Stimulated activated naive B cell treated with anti-CD40 and anti-IgM and Interleukin-4, amounts not matched to agents 10 μg/mL and 1 μg/mL and 100 μg/mL, for 72 hours (primary cell): Measurements from ENCODE around the gene PIEZO1.
A peak's percentile ranks its signal among the peaks of the same experiment; 100 is the strongest.
"Not testable (repeated sequence)": the region's sequence is repeated elsewhere in the genome, so short reads cannot be mapped to it uniquely, and the experiment has no call there.

Experiments
- ATAC-seq, 2 donors: fragments of 150-1000 bp; cut with Tn5 transposase; replicated peaks; 2 replicates each; pipeline ENCODE4 v1.10.0; 2021; ENCODE audit warnings: moderate library complexity in 1 of 2
- DNase-seq: peaks from one replicate; pipeline ENCODE4 v3.0.0; 2021
- H3K27ac Mint-ChIP-seq: one replicate; pipeline ENCODE4 v1.8.0; 2022; ENCODE audit warnings: mild to moderate bottlenecking, mixed read lengths
- H3K27me3 Mint-ChIP-seq, 2 donors: one replicate each; pipeline ENCODE4 v1.8.0; 2022; ENCODE audit warnings: mixed read lengths in 2 of 2
- H3K36me3 Mint-ChIP-seq, 2 donors: one replicate each; pipeline ENCODE4 v1.8.0; 2022; ENCODE audit warnings: mixed read lengths in 2 of 2, mild to moderate bottlenecking in 1 of 2
- H3K4me1 Mint-ChIP-seq, 2 donors: one replicate each; pipeline ENCODE4 v1.8.0; 2022; ENCODE audit warnings: mixed read lengths in 2 of 2, mild to moderate bottlenecking in 1 of 2
- H3K4me3 Mint-ChIP-seq, 2 donors: one replicate each; pipeline ENCODE4 v1.8.0; 2022; ENCODE audit warnings: mild to moderate bottlenecking in 2 of 2, mixed read lengths in 2 of 2, moderate library complexity in 1 of 2
- H3K9me3 Mint-ChIP-seq, 2 donors: one replicate each; pipeline ENCODE4 v1.8.0; 2022; ENCODE audit warnings: mixed read lengths in 2 of 2, mild to moderate bottlenecking in 1 of 2

The PIEZO1 gene

GRCh38 chr16:88774544-88775393, 10.3 kb downstream of the PIEZO1 start:
- DNase-seq (no peak), ATAC-seq (no peak)
- peak overlapping the region; percentile 56 for H3K27ac Mint-ChIP-seq
- no peaks in the 10 kb centered on the region for H3K9me3 Mint-ChIP-seq
- no peak overlapping the region for H3K4me3 Mint-ChIP-seq
- H3K4me1 Mint-ChIP-seq = peaks cover 41 to 48% of the 10 kb centered on the region in 2 donors
- H3K36me3 Mint-ChIP-seq = peaks cover 10 to 20% of the 10 kb centered on the region in 2 donors
- H3K27me3 Mint-ChIP-seq = no peaks in the 10 kb centered on the region

GRCh38 chr16:88773812-88774291, 11.2 kb downstream of the PIEZO1 start:
- peaks cover 13 to 24% of the 10 kb centered on the region in 2 donors for H3K36me3 Mint-ChIP-seq
- no peak for DNase-seq
- H3K27me3 Mint-ChIP-seq = no peaks in the 10 kb centered on the region
- H3K9me3 Mint-ChIP-seq = no peaks in the 10 kb centered on the region
- ATAC-seq = no peak
- H3K27ac Mint-ChIP-seq = peak overlapping the region; percentile 73
- H3K4me1 Mint-ChIP-seq = peaks cover 43 to 49% of the 10 kb centered on the region in 2 donors
- H3K4me3 Mint-ChIP-seq = no peak overlapping the region

- Mint-ChIP-seq H3K27me3 (no peaks in the 10 kb centered on the region), H3K9me3 (no peaks in the 10 kb centered on the region), H3K4me3 (peak overlapping the region in 1 of 2 donors; percentile 39), H3K4me1 (peaks cover 39 to 42% of the 10 kb centered on the region in 2 donors), H3K27ac (peak overlapping the region; percentile 25), H3K36me3 (peaks cover 12 to 24% of the 10 kb centered on the region in 2 donors)
- DNase-seq = no peak
- ATAC-seq = no peak
Observed at GRCh38 chr16:88772871-88773811, 11.9 kb downstream of the PIEZO1 start.

GRCh38 chr16:88771781-88772180, 13.2 kb downstream of the PIEZO1 start:
- not testable (repeated sequence) for ATAC-seq, H3K9me3 Mint-ChIP-seq, DNase-seq, H3K4me3 Mint-ChIP-seq, H3K27me3 Mint-ChIP-seq
- H3K4me1 Mint-ChIP-seq = peaks cover 41 to 48% of the 10 kb centered on the region in 2 donors
- peaks cover 7 to 20% of the 10 kb centered on the region in 2 donors for H3K36me3 Mint-ChIP-seq
- H3K27ac Mint-ChIP-seq = peak overlapping the region; percentile 25

GRCh38 chr16:88771294-88771772, 13.7 kb downstream of the PIEZO1 start:
- peak overlapping the region; percentile 75 for H3K27ac Mint-ChIP-seq
- peaks cover 41 to 51% of the 10 kb centered on the region in 2 donors for H3K4me1 Mint-ChIP-seq
- peaks cover 6 to 16% of the 10 kb centered on the region in 2 donors for H3K36me3 Mint-ChIP-seq
- peak overlapping the region; percentile 31 to 69 for H3K4me3 Mint-ChIP-seq
- no peaks in the 10 kb centered on the region for H3K9me3 Mint-ChIP-seq
- H3K27me3 Mint-ChIP-seq = no peaks in the 10 kb centered on the region
- ATAC-seq (no peak), DNase-seq (no peak)

DNA sequence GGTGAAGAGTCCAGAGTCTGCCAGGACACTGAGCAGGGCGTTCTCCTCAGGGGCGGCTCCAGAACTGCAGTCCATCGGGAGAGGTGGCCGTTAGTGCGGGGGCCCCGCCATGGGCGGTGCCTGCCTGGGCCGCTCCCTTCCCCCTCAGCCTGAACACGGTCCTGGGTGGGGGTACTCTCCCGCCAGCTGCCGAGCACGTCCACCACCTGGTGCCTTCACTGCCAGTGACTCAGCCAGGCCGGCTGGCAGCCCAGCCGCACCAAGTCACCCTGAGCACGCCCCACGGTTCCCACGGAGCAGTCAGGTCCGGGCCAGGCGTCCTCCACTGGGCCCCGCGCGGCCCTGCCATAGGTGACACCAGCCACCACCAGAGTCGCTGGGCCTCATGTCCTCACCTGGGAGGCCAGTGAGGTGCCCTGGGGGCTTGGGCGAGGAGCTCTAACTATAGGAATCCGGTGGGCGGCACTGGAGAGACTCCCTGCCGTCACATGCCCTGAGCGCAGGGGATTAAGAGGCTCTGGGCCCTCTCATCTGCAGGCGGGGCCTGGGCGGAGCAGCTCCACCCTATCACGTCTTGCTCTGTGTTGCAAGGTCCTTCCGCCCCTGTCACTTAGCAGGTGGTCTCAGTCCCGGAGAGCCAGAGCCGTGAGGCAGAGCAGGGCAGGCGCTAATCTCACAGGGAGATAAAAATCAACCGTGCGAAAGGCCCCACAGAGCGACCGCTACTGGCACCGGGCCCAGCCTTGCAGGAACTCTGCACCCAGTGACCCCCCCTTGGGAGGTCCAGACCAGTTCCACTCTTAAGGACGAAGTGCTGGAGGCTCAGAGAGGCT, 14.3 kb downstream of the PIEZO1 start:
- Mint-ChIP-seq H3K36me3 (peaks cover 6 to 13% of the 10 kb centered on the region in 2 donors), H3K9me3 (no peaks in the 10 kb centered on the region), H3K4me3 (peak overlapping the region; percentile 69 to 75), H3K27me3 (no peaks in the 10 kb centered on the region), H3K27ac (peak overlapping the region; percentile 75), H3K4me1 (peaks cover 46 to 51% of the 10 kb centered on the region in 2 donors)
- DNase-seq (peak; percentile 38), ATAC-seq (peak; percentile 70 to 74)

GRCh38 chr16:88769617-88770460, 15.2 kb downstream of the PIEZO1 start:
- ATAC-seq = peak; percentile 76 to 79
- DNase-seq = peak; percentile 61
- Mint-ChIP-seq H3K9me3 (no peaks in the 10 kb centered on the region), H3K36me3 (peaks cover 4 to 12% of the 10 kb centered on the region in 2 donors), H3K4me3 (peak overlapping the region; percentile 47 to 75), H3K27ac (peak overlapping the region; percentile 90), H3K27me3 (no peaks in the 10 kb centered on the region), H3K4me1 (peaks cover 46 to 51% of the 10 kb centered on the region in 2 donors)

DNA sequence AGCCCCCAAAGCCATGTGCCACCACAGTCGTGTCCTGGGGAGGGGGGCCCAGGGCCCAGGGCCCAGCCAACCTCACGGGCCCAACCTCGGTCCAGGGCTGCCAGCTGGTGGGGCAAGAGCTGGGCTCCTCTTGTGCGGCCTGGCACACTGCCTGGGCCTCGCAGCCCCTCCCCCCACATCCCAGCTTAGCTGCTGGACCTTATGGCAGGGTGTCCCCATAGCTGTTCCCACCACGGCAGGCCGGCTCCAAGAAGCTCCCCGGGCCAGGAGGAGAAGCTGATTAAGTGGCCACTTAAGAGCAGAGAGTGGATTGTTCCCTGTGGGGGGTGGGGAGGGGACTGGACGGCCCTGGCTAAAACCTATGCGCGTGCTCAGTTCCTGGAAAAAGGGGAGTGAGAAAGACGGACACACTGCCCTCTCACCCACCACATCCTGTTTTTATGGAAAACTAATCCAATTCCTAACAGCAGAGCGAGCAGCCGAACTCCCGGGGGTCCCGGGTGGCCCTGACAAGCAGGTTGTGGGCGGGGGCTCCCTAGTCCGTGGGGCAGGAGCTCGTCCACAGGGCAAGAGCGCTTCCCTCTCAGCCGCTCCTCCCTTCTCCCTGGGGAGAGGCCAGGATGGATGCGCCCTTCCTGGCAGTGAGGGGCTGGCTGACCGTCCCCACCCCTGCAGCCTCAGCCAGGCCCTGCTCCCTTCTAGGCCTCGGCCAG, 16.8 kb downstream of the PIEZO1 start:
- H3K4me3 Mint-ChIP-seq = peak overlapping the region in 1 of 2 donors; percentile 65
- DNase-seq = no peak
- no peaks in the 10 kb centered on the region for H3K27me3 Mint-ChIP-seq
- no peak for ATAC-seq
- peaks cover 44 to 51% of the 10 kb centered on the region in 2 donors for H3K4me1 Mint-ChIP-seq
- H3K9me3 Mint-ChIP-seq = no peaks in the 10 kb centered on the region
- peaks cover 5 to 16% of the 10 kb centered on the region in 2 donors for H3K36me3 Mint-ChIP-seq
- peak overlapping the region; percentile 79 for H3K27ac Mint-ChIP-seq

DNA sequence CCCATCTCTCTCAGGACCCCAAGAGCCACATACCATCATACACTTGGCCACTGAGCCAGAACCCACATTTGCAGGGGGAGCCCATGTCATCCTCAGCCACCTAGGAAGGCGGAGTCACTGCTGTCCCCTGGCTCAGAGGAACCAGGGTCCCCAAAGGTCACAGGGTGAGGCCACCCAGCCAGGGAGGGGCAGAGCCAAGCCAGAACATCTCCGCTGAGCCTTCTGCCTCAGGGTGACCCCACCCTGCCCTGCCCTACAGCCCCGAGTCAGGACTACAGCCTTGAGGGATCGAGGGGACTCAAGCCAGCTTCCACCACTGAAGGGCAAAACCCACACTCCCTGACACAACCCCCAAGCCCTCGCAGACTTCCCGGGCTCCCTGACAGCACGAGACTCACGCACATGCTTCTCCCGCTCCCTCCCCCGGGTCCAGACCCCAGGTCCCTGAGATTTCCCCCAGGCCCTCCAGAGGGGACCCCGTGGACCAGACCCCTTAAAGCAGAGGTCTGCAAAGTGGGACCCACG, 17.4 kb downstream of the PIEZO1 start:
- DNase-seq (no peak), ATAC-seq (no peak)
- Mint-ChIP-seq H3K4me1 (peaks cover 40 to 47% of the 10 kb centered on the region in 2 donors), H3K36me3 (peaks cover 5 to 17% of the 10 kb centered on the region in 2 donors), H3K27me3 (no peaks in the 10 kb centered on the region), H3K27ac (peak overlapping the region; percentile 82), H3K9me3 (no peaks in the 10 kb centered on the region), H3K4me3 (peak overlapping the region; percentile 65 to 69)

DNA sequence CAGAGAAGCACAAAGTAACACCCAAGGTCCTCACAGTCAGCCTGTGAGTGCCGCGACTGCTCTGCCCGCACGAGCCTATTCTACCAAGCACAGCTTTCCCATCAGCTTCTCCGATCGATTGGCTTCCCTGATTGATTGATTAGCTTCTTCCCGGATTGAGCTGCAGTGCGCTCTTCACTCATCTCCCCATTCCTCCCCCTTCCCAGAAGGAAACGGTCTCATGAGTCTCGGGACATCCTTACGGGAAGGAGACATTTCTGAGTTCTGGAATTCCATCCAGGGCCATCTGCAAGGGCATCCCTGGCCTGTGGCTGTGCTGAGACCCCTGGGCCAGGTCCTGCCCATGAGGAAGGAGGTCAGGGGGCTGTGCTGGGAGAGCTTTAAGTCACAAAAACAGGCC, 18.0 kb downstream of the PIEZO1 start:
- Mint-ChIP-seq H3K9me3 (no peaks in the 10 kb centered on the region), H3K4me3 (peak overlapping the region; percentile 41 to 65), H3K27me3 (no peaks in the 10 kb centered on the region), H3K36me3 (peaks cover 5 to 17% of the 10 kb centered on the region in 2 donors), H3K27ac (peak overlapping the region; percentile 26), H3K4me1 (peaks cover 39 to 47% of the 10 kb centered on the region in 2 donors)
- ATAC-seq = no peak
- no peak for DNase-seq

DNA sequence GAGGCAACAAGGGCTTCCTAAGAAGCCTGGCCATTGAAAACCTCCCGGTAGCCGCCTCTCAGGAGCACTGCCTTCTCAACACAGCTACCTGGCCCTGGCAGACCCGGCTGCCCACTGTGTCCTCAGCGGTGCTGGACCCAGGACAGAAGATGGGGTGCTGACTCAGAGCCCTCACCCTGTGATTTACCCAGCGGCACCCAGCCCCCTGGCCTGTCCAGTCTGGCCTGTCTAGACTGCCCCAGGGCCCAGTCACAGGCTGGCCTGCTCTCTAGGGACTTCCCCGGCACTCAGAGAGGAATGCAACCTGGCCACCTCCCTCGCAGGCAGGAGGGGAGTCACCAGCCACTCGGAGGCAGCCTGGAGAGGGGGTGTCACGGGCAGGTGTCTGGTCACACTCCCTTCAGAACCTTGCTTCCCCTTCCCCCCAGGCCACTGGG, 20.1 kb downstream of the PIEZO1 start:
- DNase-seq (no peak), ATAC-seq (no peak)
- Mint-ChIP-seq H3K36me3 (peaks cover 5 to 17% of the 10 kb centered on the region in 2 donors), H3K4me1 (peaks cover 29 to 31% of the 10 kb centered on the region in 2 donors), H3K9me3 (no peaks in the 10 kb centered on the region), H3K27ac (no peak overlapping the region), H3K4me3 (no peak overlapping the region), H3K27me3 (no peaks in the 10 kb centered on the region)

DNA sequence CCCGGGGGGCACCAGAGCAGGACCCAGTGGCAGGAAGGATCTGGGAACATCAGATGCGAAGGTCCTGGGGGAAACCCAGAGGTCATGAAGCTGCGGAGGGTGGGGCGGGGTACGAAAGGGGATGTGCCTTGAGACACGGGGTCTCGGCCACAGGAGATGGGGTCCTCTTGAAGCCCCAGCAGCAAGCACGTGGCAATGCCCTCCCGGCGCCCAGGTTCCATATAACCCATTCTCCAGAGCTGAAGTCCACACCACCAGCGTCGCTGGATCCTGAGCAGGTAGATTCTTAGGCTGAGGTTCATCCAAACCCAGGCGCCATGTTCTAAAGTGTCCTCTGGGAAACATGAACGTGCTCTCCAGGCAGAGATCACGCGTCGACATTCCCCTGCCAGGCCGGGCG, 20.9 kb downstream of the PIEZO1 start:
- no peaks in the 10 kb centered on the region for H3K9me3 Mint-ChIP-seq
- H3K4me1 Mint-ChIP-seq = peaks cover 24% of the 10 kb centered on the region in 2 donors
- peaks cover 11 to 18% of the 10 kb centered on the region in 2 donors for H3K36me3 Mint-ChIP-seq
- DNase-seq = no peak
- no peak overlapping the region for H3K27ac Mint-ChIP-seq
- no peaks in the 10 kb centered on the region for H3K27me3 Mint-ChIP-seq
- no peak for ATAC-seq
- no peak overlapping the region for H3K4me3 Mint-ChIP-seq
